ENCODE data around the gene TULP3.

TULP3 gene

DNA sequence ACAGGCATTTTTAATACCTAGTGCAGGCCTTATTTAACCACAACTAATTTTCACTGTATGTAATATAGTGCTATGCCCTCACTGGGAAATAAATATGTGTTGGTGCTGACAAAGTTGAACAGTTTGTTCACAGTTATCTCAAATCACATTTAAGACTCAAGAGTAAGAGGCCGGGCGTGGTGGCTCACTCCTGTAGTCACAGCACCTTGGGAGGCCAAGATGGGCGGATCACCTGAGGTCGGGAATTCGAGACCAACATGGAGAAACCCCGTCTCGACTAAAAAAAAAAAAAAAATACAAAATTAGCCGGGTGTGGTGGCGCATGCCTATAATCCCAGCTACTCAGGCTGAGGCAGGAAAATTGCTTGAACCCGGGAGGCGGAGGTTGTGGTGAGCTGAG lies 45.6 kb downstream of the TULP3 start:
- H3K9me2 ChIP-seq (replicated peaks; ENCODE audit: low read depth, low read length), result no peaks in the 10 kb centered on the region
- H4K20me1 ChIP-seq (ENCODE audit: insufficient read depth, low read length, poor library complexity, severe bottlenecking), result no peaks in the 10 kb centered on the region
- H2AFZ ChIP-seq (ENCODE audit: low read length), result no peak overlapping the region
- no peaks in the 10 kb centered on the region for H3K79me2 ChIP-seq (ENCODE audit: insufficient read depth, low read length)
- H3K9ac ChIP-seq (ENCODE audit: low read depth, low read length, poor library complexity, severe bottlenecking), result no peak overlapping the region
- H3F3A ChIP-seq (ENCODE audit: low read depth), result no peaks in the 10 kb centered on the region
- H3K4me1 ChIP-seq (ENCODE audit: insufficient read depth, low read length, poor library complexity, severe bottlenecking), result no peaks in the 10 kb centered on the region
- no peak overlapping the region for H3K4me2 ChIP-seq (ENCODE audit: low read depth, low read length, poor library complexity, severe bottlenecking)
- H3K36me3 ChIP-seq (ENCODE audit: insufficient read depth, low read length), result peaks cover 17% of the 10 kb centered on the region; the same call in 1 of the 2 replicates
- H3K9me3 ChIP-seq (ENCODE audit: insufficient read depth, low read depth, low read length), result no peaks in the 10 kb centered on the region
- TF ChIP-seq, protein P1, sequence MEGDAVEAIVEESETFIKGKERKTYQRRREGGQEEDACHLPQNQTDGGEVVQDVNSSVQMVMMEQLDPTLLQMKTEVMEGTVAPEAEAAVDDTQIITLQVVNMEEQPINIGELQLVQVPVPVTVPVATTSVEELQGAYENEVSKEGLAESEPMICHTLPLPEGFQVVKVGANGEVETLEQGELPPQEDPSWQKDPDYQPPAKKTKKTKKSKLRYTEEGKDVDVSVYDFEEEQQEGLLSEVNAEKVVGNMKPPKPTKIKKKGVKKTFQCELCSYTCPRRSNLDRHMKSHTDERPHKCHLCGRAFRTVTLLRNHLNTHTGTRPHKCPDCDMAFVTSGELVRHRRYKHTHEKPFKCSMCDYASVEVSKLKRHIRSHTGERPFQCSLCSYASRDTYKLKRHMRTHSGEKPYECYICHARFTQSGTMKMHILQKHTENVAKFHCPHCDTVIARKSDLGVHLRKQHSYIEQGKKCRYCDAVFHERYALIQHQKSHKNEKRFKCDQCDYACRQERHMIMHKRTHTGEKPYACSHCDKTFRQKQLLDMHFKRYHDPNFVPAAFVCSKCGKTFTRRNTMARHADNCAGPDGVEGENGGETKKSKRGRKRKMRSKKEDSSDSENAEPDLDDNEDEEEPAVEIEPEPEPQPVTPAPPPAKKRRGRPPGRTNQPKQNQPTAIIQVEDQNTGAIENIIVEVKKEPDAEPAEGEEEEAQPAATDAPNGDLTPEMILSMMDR (conservative IDR thresholded peaks at IDR 0.05; ENCODE audit: low read length), result no peak
- TF ChIP-seq EZH2phosphoT487 (IDR thresholded peaks at IDR 0.05; ENCODE audit: borderline replicate concordance), result no peak
- H3K4me3 ChIP-seq (ENCODE audit: low read length, poor library complexity, severe bottlenecking), result no peak overlapping the region
- no peaks in the 10 kb centered on the region for H3K27me3 ChIP-seq (ENCODE audit: insufficient read depth, low read length, poor library complexity, severe bottlenecking)

DNA sequence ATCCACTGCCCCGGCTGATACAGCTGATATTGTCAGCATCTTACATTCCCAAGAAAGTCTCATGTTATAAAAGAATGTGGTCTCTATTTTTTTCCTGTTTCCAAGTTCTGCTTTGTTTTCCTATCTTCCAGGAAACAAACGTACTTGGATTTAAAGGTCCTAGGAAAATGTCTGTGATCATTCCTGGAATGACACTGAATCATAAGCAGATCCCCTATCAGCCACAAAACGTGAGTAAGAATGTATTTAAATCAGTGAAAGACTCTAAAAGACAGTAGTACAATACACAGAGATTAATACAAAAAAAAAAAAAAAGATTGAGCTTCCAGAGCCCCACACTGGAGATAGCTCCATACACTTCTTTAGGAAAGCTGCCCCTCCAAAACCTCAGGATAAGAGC lies 46.8 kb downstream of the TULP3 start:
- Histone ChIP-seq H3K9ac (ENCODE audit: low read depth, low read length, poor library complexity, severe bottlenecking) (no peak overlapping the region), H3K4me2 (ENCODE audit: low read depth, low read length, poor library complexity, severe bottlenecking) (no peak overlapping the region), H3K36me3 (ENCODE audit: insufficient read depth, low read length) (peaks cover 16% of the 10 kb centered on the region; the same call in 1 of the 2 replicates), H3F3A (ENCODE audit: low read depth) (no peaks in the 10 kb centered on the region), H3K9me3 (ENCODE audit: insufficient read depth, low read depth, low read length) (no peaks in the 10 kb centered on the region), H3K4me3 (ENCODE audit: low read length, poor library complexity, severe bottlenecking) (no peak overlapping the region), H4K20me1 (ENCODE audit: insufficient read depth, low read length, poor library complexity, severe bottlenecking) (no peaks in the 10 kb centered on the region), H3K4me1 (ENCODE audit: insufficient read depth, low read length, poor library complexity, severe bottlenecking) (no peaks in the 10 kb centered on the region), H3K27me3 (ENCODE audit: insufficient read depth, low read length, poor library complexity, severe bottlenecking) (no peaks in the 10 kb centered on the region), H3K79me2 (ENCODE audit: insufficient read depth, low read length) (no peaks in the 10 kb centered on the region), H3K9me2 (replicated peaks; ENCODE audit: low read depth, low read length) (no peaks in the 10 kb centered on the region), H2AFZ (ENCODE audit: low read length) (no peak overlapping the region)
- TF ChIP-seq EZH2phosphoT487 (IDR thresholded peaks at IDR 0.05; ENCODE audit: borderline replicate concordance), result no peak
- TF ChIP-seq, protein P1 (conservative IDR thresholded peaks at IDR 0.05; ENCODE audit: low read length), result no peak

DNA sequence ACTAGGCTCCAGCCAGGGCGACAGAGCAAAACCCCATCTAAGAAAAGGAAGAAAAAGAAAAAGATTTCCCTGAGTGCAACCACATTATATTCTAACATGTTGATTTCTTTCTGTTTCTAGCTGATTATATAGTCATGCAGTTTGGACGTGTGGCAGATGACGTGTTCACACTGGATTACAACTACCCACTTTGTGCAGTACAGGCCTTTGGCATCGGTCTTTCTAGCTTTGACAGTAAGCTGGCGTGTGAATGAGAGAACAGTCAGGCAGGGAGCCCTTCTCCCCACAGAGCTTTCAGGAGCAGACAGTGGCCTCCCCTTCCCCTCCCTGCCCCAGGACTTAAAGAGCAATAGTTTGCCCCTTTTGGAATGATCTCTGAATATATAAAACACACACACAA lies 48.5 kb downstream of the TULP3 start:
- H2AFZ ChIP-seq (ENCODE audit: low read length), result no peak overlapping the region
- peaks cover 14% of the 10 kb centered on the region; the same call in 1 of the 2 replicates for H3K36me3 ChIP-seq (ENCODE audit: insufficient read depth, low read length)
- no peaks in the 10 kb centered on the region for H3F3A ChIP-seq (ENCODE audit: low read depth)
- H3K27me3 ChIP-seq (ENCODE audit: insufficient read depth, low read length, poor library complexity, severe bottlenecking), result no peaks in the 10 kb centered on the region
- H3K9me2 ChIP-seq (replicated peaks; ENCODE audit: low read depth, low read length), result no peaks in the 10 kb centered on the region
- H3K4me1 ChIP-seq (ENCODE audit: insufficient read depth, low read length, poor library complexity, severe bottlenecking), result no peaks in the 10 kb centered on the region
- no peaks in the 10 kb centered on the region for H3K79me2 ChIP-seq (ENCODE audit: insufficient read depth, low read length)
- TF ChIP-seq, protein P1 (conservative IDR thresholded peaks at IDR 0.05; ENCODE audit: low read length), result no peak
- no peak overlapping the region for H3K4me2 ChIP-seq (ENCODE audit: low read depth, low read length, poor library complexity, severe bottlenecking)
- H3K9me3 ChIP-seq (ENCODE audit: insufficient read depth, low read depth, low read length), result no peaks in the 10 kb centered on the region
- H3K4me3 ChIP-seq (ENCODE audit: low read length, poor library complexity, severe bottlenecking), result no peak overlapping the region
- H3K9ac ChIP-seq (ENCODE audit: low read depth, low read length, poor library complexity, severe bottlenecking), result no peak overlapping the region
- H4K20me1 ChIP-seq (ENCODE audit: insufficient read depth, low read length, poor library complexity, severe bottlenecking), result no peaks in the 10 kb centered on the region
